ENCODE results near the gene ANKS1B.
"Not testable (repeated sequence)": the region's sequence is repeated elsewhere in the genome, so short reads cannot be mapped to it uniquely, and the experiment has no call there.

ANKS1B gene

GRCh38 chr12:99704458-99704857 is 280.3 kb downstream of the ANKS1B start:
- H3K4me1 Mint-ChIP-seq: no peaks in the 10 kb centered on the region
- no peaks in the 10 kb centered on the region for H3K27me3 Mint-ChIP-seq
- H3K27ac Mint-ChIP-seq: no peak overlapping the region
- H3K4me3 Mint-ChIP-seq: no peak overlapping the region
- DNase-seq (no peak), ATAC-seq (no peak)
- H3K9me3 Mint-ChIP-seq: no peaks in the 10 kb centered on the region
- no peaks in the 10 kb centered on the region for H3K36me3 Mint-ChIP-seq (ENCODE audit: low read depth)

GRCh38 chr12:99704036-99704435 is 280.7 kb downstream of the ANKS1B start:
- Mint-ChIP-seq H3K27me3 (no peaks in the 10 kb centered on the region), H3K4me3 (no peak overlapping the region), H3K27ac (no peak overlapping the region), H3K36me3 (ENCODE audit: low read depth) (no peaks in the 10 kb centered on the region), H3K9me3 (no peaks in the 10 kb centered on the region), H3K4me1 (no peaks in the 10 kb centered on the region)
- DNase-seq: no peak
- ATAC-seq: no peak

GRCh38 chr12:99700032-99700431 is 284.7 kb downstream of the ANKS1B start:
- Mint-ChIP-seq H3K27ac (no peak overlapping the region), H3K27me3 (no peaks in the 10 kb centered on the region), H3K9me3 (no peaks in the 10 kb centered on the region), H3K4me1 (no peaks in the 10 kb centered on the region), H3K36me3 (ENCODE audit: low read depth) (no peaks in the 10 kb centered on the region), H3K4me3 (no peak overlapping the region)
- DNase-seq: no peak
- ATAC-seq: no peak

- peaks cover 8% of the 10 kb centered on the region for H3K9me3 Mint-ChIP-seq
These were observed 289.7 kb downstream of the ANKS1B start for GRCh38 chr12:99695050-99695449.

GRCh38 chr12:99686142-99686541 is 298.6 kb downstream of the ANKS1B start:
- no peak overlapping the region for H3K27ac Mint-ChIP-seq
- H3K4me1 Mint-ChIP-seq: no peaks in the 10 kb centered on the region

More at GRCh38 chr12:99695050-99695449, 289.7 kb downstream of the ANKS1B start:
- ATAC-seq (no peak), DNase-seq (no peak)
- Mint-ChIP-seq H3K4me3 (no peak overlapping the region), H3K36me3 (ENCODE audit: low read depth) (no peaks in the 10 kb centered on the region), H3K4me1 (no peaks in the 10 kb centered on the region), H3K27me3 (no peaks in the 10 kb centered on the region), H3K27ac (no peak overlapping the region)

GRCh38 chr12:99680276-99680675 is 304.5 kb downstream of the ANKS1B start:
- no peaks in the 10 kb centered on the region for H3K4me1 Mint-ChIP-seq
- no peaks in the 10 kb centered on the region for H3K27me3 Mint-ChIP-seq
- peaks cover 9% of the 10 kb centered on the region for H3K9me3 Mint-ChIP-seq
- ATAC-seq (no peak), DNase-seq (no peak)
- H3K27ac Mint-ChIP-seq: no peak overlapping the region
- H3K36me3 Mint-ChIP-seq (ENCODE audit: low read depth): no peaks in the 10 kb centered on the region
- H3K4me3 Mint-ChIP-seq: no peak overlapping the region

More at GRCh38 chr12:99686142-99686541, 298.6 kb downstream of the ANKS1B start:
- Mint-ChIP-seq H3K27me3 (no peaks in the 10 kb centered on the region), H3K4me3 (no peak overlapping the region), H3K36me3 (ENCODE audit: low read depth) (no peaks in the 10 kb centered on the region), H3K9me3 (peaks cover 16% of the 10 kb centered on the region)
- ATAC-seq (no peak), DNase-seq (no peak)

- Mint-ChIP-seq H3K9me3 (peaks cover 6% of the 10 kb centered on the region), H3K4me3 (no peak overlapping the region), H3K4me1 (no peaks in the 10 kb centered on the region), H3K27me3 (no peaks in the 10 kb centered on the region), H3K27ac (no peak overlapping the region), H3K36me3 (ENCODE audit: low read depth) (no peaks in the 10 kb centered on the region)
- no peak for DNase-seq
- no peak for ATAC-seq
These were observed 314.1 kb downstream of the ANKS1B start for GRCh38 chr12:99670635-99671034.

GRCh38 chr12:99658671-99659349 is 325.9 kb downstream of the ANKS1B start:
- DNase-seq: no peak
- Mint-ChIP-seq H3K36me3 (ENCODE audit: low read depth) (no peaks in the 10 kb centered on the region), H3K9me3 (no peaks in the 10 kb centered on the region), H3K4me1 (no peaks in the 10 kb centered on the region), H3K27me3 (no peaks in the 10 kb centered on the region), H3K27ac (no peak overlapping the region), H3K4me3 (no peak overlapping the region)
- ATAC-seq: no peak

- Mint-ChIP-seq H3K9me3 (no peaks in the 10 kb centered on the region), H3K4me1 (no peaks in the 10 kb centered on the region), H3K4me3 (no peak overlapping the region), H3K36me3 (ENCODE audit: low read depth) (no peaks in the 10 kb centered on the region), H3K27me3 (no peaks in the 10 kb centered on the region), H3K27ac (no peak overlapping the region)
- ATAC-seq (no peak), DNase-seq (no peak)
These were observed 335.2 kb downstream of the ANKS1B start for GRCh38 chr12:99649551-99649950.

- H3K4me1 Mint-ChIP-seq: no peaks in the 10 kb centered on the region
- H3K27ac Mint-ChIP-seq: no peak overlapping the region
- no peaks in the 10 kb centered on the region for H3K27me3 Mint-ChIP-seq
- H3K9me3 Mint-ChIP-seq: no peaks in the 10 kb centered on the region
- no peak for DNase-seq
- no peak for ATAC-seq
- no peak overlapping the region for H3K4me3 Mint-ChIP-seq
- no peaks in the 10 kb centered on the region for H3K36me3 Mint-ChIP-seq (ENCODE audit: low read depth)
These were observed 336.6 kb downstream of the ANKS1B start for GRCh38 chr12:99648183-99648582.

- no peaks in the 10 kb centered on the region for H3K9me3 Mint-ChIP-seq
- H3K27me3 Mint-ChIP-seq: no peaks in the 10 kb centered on the region
- H3K36me3 Mint-ChIP-seq (ENCODE audit: low read depth): no peaks in the 10 kb centered on the region
- DNase-seq: no peak
- no peak within 1 kb of the TSS for H3K27ac Mint-ChIP-seq
- H3K4me1 Mint-ChIP-seq: no peaks in the 10 kb centered on the region
- no peak for ATAC-seq
- H3K4me3 Mint-ChIP-seq: no peak within 1 kb of the TSS
These were observed 337.3 kb downstream of the ANKS1B start, which contains the start of gene GARIN6 for GRCh38 chr12:99647453-99647852. Gene GARIN6, plus strand, starts transcription at chr12:99647753. Its CDS starts 422 bp downstream, at chr12:99648175.

GRCh38 chr12:99644629-99645028 is 340.1 kb downstream of the ANKS1B start:
- no peak for ATAC-seq
- H3K4me3 Mint-ChIP-seq: no peak overlapping the region
- DNase-seq: no peak
- H3K36me3 Mint-ChIP-seq (ENCODE audit: low read depth): no peaks in the 10 kb centered on the region
- no peaks in the 10 kb centered on the region for H3K9me3 Mint-ChIP-seq
- no peaks in the 10 kb centered on the region for H3K4me1 Mint-ChIP-seq
- H3K27me3 Mint-ChIP-seq: no peaks in the 10 kb centered on the region
- H3K27ac Mint-ChIP-seq: no peak overlapping the region

- Mint-ChIP-seq H3K27ac (no peak overlapping the region), H3K27me3 (no peaks in the 10 kb centered on the region), H3K9me3 (no peaks in the 10 kb centered on the region), H3K36me3 (ENCODE audit: low read depth) (no peaks in the 10 kb centered on the region), H3K4me3 (no peak overlapping the region), H3K4me1 (no peaks in the 10 kb centered on the region)
- DNase-seq (no peak), ATAC-seq (no peak)
These were observed 357.3 kb downstream of the ANKS1B start for GRCh38 chr12:99627459-99627858.

- H3K4me3 Mint-ChIP-seq; H3K27ac Mint-ChIP-seq; DNase-seq; H3K27me3 Mint-ChIP-seq; ATAC-seq; H3K36me3 Mint-ChIP-seq (ENCODE audit: low read depth); H3K4me1 Mint-ChIP-seq: not testable (repeated sequence)
- H3K9me3 Mint-ChIP-seq: peaks cover 15% of the 10 kb centered on the region
These were observed 360.1 kb downstream of the ANKS1B start for GRCh38 chr12:99624591-99624990.

GRCh38 chr12:99620159-99620479 is 364.6 kb downstream of the ANKS1B start:
- Mint-ChIP-seq H3K27me3 (no peaks in the 10 kb centered on the region), H3K4me1 (no peaks in the 10 kb centered on the region), H3K36me3 (ENCODE audit: low read depth) (no peaks in the 10 kb centered on the region), H3K27ac (no peak overlapping the region), H3K4me3 (no peak overlapping the region), H3K9me3 (peaks cover 15% of the 10 kb centered on the region)
- ATAC-seq (no peak), DNase-seq (no peak)

Measured in activated naive CD8-positive, alpha-beta T cell treated with anti-CD3 and anti-CD28 coated beads, Interleukin-2, amount 50 U/mL, for 24 hours (primary cell).